Lower lobe of right lung (tissue), 2 donors: ENCODE measurements around the gene SRGAP1. TPM values are rescaled to one million over a fixed set of nuclear protein-coding genes. Genes with fewer than 3 reads are reported as not detected.

Experiments used
- ATAC-seq, 2 donors: fragments of 200-7000 bp; cut with Tn5 transposase; one replicate each; pipeline ENCODE4 v1.9.1; 2020 to 2022; ENCODE audit warnings: mild to moderate bottlenecking in 2 of 2, moderate library complexity in 2 of 2
- DNase-seq: peaks from one replicate; pipeline ENCODE4 v3.0.0-alpha.2; 2020
- H3K27ac ChIP-seq: fragments of 200-600 bp; one replicate; pipeline ENCODE4 v1.8.0; 2022
- H3K27me3 ChIP-seq: fragments of 200-600 bp; one replicate; pipeline ENCODE4 v1.8.0; 2022; ENCODE audit warnings: low read depth
- H3K36me3 ChIP-seq: fragments of 200-600 bp; one replicate; pipeline ENCODE4 v1.8.0; 2022; ENCODE audit warnings: mild to moderate bottlenecking
- H3K4me1 ChIP-seq: fragments of 200-600 bp; one replicate; pipeline ENCODE4 v1.8.0; 2022
- H3K4me3 ChIP-seq: fragments of 200-600 bp; one replicate; pipeline ENCODE4 v1.8.0; 2022; ENCODE audit warnings: mild to moderate bottlenecking
- H3K9me3 ChIP-seq: fragments of 200-600 bp; one replicate; pipeline ENCODE4 v1.8.0; 2022
- intact Hi-C: fragments of 100-400 bp; cut with DNase I; formaldehyde crosslinking; loops from one replicate; pipeline ENCODE4 v1.11.0; 2022
- total RNA-seq: library from RNA; stranded (reverse); fragmentation: NEBNext Ultra II Directional; extraction: Animal tissue kit (Norgen Biotek cat#: 25700); gene quantifications from one replicate; pipeline ENCODE4 v1.2.1, GENCODE V29; 2021
- TF ChIP-seq, protein P1 (sequence below): fragments of 200-600 bp; IDR thresholded peaks from one replicate; pipeline ENCODE4 v1.8.0; 2022; ENCODE audit warnings: antibody characterized with exemption, mild to moderate bottlenecking
- donor health status: DM: no; HTN: yes; CAD: no; lungs with severe emphysema.

Gene SRGAP1
- total RNA-seq, 1 donor from 2014 or later: 6.7 TPM

DNA sequence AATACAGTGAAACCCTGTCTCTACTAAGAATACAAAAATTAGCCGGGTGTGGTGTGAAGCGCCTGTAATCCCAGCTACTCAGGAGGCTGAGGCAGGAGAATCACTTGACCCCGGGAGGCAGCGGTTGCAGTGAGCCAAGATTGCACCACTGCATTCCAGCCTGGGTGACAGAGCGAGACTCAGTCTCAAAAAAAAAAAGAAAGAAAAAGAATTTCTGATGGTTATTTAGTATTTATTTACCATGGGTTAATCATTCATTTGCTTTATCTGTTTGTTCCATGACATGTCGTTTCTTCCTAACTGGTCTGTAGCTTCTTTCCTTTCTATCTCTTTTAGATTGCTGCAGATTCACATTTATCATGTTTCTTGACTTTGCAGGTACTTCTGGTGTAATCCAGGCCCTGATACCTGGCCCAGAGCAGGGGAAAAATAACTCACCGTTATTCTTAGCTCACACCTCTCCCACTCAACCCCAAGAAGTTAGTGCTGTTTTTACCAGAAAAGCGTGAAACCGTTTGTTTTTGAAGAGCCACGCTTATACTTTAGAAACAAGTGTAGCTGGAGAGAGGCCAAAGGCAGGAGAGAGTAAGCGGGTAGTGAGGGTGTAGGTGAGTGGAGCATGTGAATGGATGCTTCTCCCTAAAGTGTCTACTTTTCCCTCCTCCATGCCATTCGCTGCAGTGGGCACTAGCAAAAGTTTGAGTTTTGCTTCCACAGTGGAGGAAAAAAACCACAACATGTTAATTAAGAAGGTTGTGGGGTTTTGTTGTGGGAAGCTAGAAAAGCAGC lies 45.4 kb downstream of the SRGAP1 start:
- Histone ChIP-seq H3K9me3 (no peaks in the 10 kb centered on the region), H3K36me3 (no peaks in the 10 kb centered on the region), H3K4me3 (no peak overlapping the region), H3K4me1 (no peaks in the 10 kb centered on the region), H3K27ac (no peak overlapping the region), H3K27me3 (no peaks in the 10 kb centered on the region)
- DNase-seq: no peak
- no peak for ATAC-seq
- TF ChIP-seq, protein P1, sequence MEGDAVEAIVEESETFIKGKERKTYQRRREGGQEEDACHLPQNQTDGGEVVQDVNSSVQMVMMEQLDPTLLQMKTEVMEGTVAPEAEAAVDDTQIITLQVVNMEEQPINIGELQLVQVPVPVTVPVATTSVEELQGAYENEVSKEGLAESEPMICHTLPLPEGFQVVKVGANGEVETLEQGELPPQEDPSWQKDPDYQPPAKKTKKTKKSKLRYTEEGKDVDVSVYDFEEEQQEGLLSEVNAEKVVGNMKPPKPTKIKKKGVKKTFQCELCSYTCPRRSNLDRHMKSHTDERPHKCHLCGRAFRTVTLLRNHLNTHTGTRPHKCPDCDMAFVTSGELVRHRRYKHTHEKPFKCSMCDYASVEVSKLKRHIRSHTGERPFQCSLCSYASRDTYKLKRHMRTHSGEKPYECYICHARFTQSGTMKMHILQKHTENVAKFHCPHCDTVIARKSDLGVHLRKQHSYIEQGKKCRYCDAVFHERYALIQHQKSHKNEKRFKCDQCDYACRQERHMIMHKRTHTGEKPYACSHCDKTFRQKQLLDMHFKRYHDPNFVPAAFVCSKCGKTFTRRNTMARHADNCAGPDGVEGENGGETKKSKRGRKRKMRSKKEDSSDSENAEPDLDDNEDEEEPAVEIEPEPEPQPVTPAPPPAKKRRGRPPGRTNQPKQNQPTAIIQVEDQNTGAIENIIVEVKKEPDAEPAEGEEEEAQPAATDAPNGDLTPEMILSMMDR: no peak
- intact Hi-C loops: no loop called here

DNA sequence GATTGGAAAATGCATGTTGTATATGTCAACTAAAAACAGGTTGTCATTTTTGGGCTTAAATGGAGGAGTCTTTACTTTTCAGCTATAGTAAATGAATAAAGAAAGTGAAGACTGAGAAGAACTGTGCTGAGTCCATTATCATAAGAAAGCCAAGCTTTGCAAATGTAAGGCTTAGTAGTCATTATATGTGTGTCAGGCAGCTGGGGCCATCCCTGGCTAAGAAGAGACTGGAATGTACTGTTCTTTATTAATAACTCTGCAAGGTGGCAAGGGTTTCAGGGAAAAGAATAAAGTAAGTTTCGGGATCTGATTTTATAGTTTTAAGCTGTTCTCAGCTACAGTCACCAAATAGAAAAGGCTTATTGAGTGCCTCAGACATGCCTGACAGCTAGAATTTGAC lies 48.7 kb downstream of the SRGAP1 start:
- H3K27me3 ChIP-seq: no peaks in the 10 kb centered on the region
- H3K27ac ChIP-seq: no peak overlapping the region
- DNase-seq (no peak), ATAC-seq (no peak)
- H3K4me3 ChIP-seq: no peak overlapping the region
- TF ChIP-seq, protein P1: no peak
- no peaks in the 10 kb centered on the region for H3K36me3 ChIP-seq
- intact Hi-C loops: no loop called here
- no peaks in the 10 kb centered on the region for H3K9me3 ChIP-seq
- H3K4me1 ChIP-seq: peaks cover 5% of the 10 kb centered on the region

DNA sequence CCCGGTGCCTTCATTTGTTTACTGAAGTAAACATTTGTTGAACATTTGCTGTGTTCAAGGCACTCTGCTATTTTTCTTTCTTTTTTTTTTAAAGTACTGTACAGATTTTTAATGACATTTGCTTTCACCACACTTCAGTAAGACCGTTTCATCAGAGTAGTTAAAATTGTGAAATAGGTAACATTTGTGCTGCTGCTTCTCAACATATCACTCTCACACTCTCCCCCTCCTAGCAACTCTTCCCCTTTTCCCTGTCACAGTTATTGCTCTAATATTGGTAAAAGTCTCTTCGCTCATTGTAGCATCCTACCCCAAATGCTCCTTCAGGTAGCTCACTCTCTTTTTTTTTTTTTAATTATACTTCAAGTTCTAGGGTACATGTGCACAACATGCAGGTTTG lies 49.6 kb downstream of the SRGAP1 start:
- H3K9me3 ChIP-seq: no peaks in the 10 kb centered on the region
- intact Hi-C loops: no loop called here
- H3K27me3 ChIP-seq: no peaks in the 10 kb centered on the region
- no peak for DNase-seq
- no peak overlapping the region for H3K4me3 ChIP-seq
- no peak for ATAC-seq
- peaks cover 15% of the 10 kb centered on the region for H3K4me1 ChIP-seq
- no peaks in the 10 kb centered on the region for H3K36me3 ChIP-seq
- TF ChIP-seq, protein P1: no peak
- H3K27ac ChIP-seq: no peak overlapping the region

DNA sequence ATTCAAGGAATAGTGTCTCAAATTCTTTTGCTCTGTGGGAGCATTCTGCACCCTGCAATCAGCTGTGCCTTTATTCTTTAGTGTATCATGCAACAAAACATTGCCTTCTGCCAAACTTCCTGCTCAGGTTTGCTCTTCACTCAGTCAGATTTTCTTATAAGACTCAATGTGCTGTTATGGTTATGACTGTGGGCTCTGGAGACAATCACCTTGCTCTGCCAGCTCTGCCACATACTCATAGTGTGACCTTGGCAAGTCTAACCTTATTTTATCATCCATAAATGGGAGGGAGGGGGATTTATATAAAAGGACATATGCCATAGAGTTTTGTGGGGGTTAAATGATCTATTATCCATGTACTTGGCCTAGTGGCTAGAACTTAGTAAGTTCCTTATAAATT lies 51.3 kb downstream of the SRGAP1 start:
- no peak for DNase-seq
- no peak for ATAC-seq
- intact Hi-C loops: no loop called here
- Histone ChIP-seq H3K27ac (no peak overlapping the region), H3K4me3 (no peak overlapping the region), H3K9me3 (no peaks in the 10 kb centered on the region), H3K27me3 (no peaks in the 10 kb centered on the region), H3K4me1 (peaks cover 16% of the 10 kb centered on the region), H3K36me3 (no peaks in the 10 kb centered on the region)
- TF ChIP-seq, protein P1: no peak

DNA sequence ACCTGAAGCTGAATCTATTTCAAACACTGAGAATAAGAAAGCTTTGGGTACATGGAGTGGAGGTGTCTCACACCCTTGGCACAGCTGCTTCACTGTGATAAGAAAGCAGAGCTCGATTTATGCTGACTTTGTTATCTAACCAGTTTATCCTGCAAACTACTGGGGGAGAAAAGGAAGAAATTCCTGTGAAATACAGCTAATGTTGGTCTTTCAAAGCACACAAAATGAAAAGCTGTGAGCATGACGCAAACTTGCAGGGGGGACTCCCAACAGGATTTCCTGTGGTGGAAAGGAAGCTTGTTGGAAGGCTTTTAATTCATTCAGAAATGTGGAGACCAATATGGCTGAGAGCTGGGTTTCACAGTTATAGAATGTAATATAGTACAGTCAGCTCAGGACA lies 53.4 kb downstream of the SRGAP1 start:
- Histone ChIP-seq H3K36me3 (no peaks in the 10 kb centered on the region), H3K9me3 (no peaks in the 10 kb centered on the region), H3K4me3 (no peak overlapping the region), H3K27me3 (no peaks in the 10 kb centered on the region), H3K4me1 (peaks cover 16% of the 10 kb centered on the region), H3K27ac (no peak overlapping the region)
- ATAC-seq (no peak), DNase-seq (no peak)
- intact Hi-C loops: no loop called here
- TF ChIP-seq, protein P1: no peak
